ENCODE data around the gene C14orf180.

GRCh38 chr14:104591506-104592291, 12.1 kb downstream of the C14orf180 start:
- no peak for TF ChIP-seq CTCF (conservative IDR thresholded peaks at IDR 0.05; ENCODE audit: low read depth, low read length)
- no peak for TF ChIP-seq EZH2 (IDR thresholded peaks at IDR 0.05; ENCODE audit: borderline replicate concordance, low read depth, low read length, poor library complexity, severe bottlenecking)

Data from A673 (cell line).